Measurements from ENCODE around the gene EYA2.

The EYA2 gene

DNA sequence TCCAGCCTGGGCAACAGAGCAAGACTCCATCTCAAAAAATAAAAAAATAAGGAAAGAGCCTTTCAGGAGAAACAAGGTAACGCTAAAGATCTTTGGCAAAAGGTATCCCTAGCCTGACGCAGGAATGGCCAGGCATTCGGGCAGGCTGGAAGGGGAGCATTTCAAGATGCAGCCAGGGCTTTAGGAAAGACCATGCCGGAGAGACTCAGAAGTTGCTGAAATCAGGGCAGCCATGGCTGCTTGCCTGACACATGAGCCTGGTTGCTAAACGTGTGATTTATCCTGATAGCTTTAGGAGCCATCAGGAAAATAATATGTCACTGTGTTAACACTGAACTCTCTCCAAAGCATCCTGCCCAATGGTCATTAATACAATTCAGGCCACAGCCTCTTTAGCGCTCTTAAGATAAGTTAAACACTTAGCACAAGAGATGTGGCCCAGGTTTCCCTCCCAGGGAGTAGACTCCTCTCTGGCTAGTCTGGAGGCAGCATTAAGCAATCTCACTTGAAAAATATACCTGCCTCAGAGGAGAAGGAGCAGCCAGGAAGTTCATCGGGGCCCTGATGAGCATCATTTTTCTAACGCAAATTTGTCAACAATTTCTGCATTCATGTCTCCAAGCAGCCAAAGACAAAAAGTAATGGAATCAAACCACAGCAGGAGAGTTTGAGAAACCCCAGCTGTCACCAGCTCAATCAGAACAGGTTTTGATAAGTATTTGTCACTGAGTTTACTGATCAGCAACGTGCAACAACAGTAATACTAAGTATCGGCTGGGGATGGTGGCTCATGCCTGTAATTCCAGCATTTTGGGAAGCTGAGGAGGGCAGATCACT lies 261.9 kb downstream of the EYA2 start:
- TF ChIP-seq, protein P1, sequence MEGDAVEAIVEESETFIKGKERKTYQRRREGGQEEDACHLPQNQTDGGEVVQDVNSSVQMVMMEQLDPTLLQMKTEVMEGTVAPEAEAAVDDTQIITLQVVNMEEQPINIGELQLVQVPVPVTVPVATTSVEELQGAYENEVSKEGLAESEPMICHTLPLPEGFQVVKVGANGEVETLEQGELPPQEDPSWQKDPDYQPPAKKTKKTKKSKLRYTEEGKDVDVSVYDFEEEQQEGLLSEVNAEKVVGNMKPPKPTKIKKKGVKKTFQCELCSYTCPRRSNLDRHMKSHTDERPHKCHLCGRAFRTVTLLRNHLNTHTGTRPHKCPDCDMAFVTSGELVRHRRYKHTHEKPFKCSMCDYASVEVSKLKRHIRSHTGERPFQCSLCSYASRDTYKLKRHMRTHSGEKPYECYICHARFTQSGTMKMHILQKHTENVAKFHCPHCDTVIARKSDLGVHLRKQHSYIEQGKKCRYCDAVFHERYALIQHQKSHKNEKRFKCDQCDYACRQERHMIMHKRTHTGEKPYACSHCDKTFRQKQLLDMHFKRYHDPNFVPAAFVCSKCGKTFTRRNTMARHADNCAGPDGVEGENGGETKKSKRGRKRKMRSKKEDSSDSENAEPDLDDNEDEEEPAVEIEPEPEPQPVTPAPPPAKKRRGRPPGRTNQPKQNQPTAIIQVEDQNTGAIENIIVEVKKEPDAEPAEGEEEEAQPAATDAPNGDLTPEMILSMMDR (IDR thresholded peaks at IDR 0.05; ENCODE audit: control insufficient read depth, insufficient read depth, low read depth, low read length, missing control alignments) = no peak
- DNase-seq (ENCODE audit: low read depth) = no peak
- H3K4me3 ChIP-seq (ENCODE audit: control insufficient read depth, low read depth, low read length) = no peak overlapping the region

DNA sequence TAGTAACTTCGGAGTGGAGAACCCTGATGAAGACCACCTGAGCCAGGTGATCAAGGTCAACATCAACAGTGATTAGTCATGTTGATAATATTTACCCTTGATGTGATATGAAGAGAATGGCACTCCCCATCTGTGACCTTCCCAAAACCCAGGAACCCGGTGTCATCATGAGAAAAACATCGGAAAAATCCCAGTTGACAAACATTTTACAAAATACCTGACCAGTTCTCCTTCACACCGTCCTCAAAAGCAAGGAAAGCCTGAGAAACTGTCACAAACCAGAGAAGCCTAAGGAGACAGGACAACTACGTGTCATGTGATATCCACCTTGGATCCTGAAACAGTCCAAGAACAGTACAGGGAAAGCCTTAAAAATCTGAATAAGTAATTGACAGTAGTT lies 264.5 kb downstream of the EYA2 start:
- no peak for DNase-seq (ENCODE audit: low read depth)
- TF ChIP-seq, protein P1 (IDR thresholded peaks at IDR 0.05; ENCODE audit: control insufficient read depth, insufficient read depth, low read depth, low read length, missing control alignments) = no peak
- no peak overlapping the region for H3K4me3 ChIP-seq (ENCODE audit: control insufficient read depth, low read depth, low read length)

DNA sequence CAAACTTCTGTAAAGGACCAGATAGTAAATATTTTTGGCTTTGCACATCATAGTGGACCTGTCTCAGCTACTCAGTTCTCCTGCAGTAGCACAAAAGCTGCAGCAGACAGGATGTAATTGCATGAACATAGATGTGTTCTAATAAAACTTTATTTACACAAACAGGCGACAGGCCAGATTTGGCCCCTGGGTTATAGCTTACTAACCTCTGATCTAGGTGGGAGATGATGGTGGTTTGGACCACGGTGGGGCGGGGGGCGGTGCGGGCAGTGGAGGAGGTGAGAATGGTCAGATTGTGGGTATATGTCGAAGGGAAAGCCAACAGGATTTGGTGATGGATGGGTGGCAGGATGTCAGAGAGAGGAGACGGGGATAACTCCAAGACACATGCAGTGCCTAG lies 265.6 kb downstream of the EYA2 start:
- DNase-seq (ENCODE audit: low read depth) = no peak
- TF ChIP-seq, protein P1 (IDR thresholded peaks at IDR 0.05; ENCODE audit: control insufficient read depth, insufficient read depth, low read depth, low read length, missing control alignments) = no peak
- no peak overlapping the region for H3K4me3 ChIP-seq (ENCODE audit: control insufficient read depth, low read depth, low read length)

DNA sequence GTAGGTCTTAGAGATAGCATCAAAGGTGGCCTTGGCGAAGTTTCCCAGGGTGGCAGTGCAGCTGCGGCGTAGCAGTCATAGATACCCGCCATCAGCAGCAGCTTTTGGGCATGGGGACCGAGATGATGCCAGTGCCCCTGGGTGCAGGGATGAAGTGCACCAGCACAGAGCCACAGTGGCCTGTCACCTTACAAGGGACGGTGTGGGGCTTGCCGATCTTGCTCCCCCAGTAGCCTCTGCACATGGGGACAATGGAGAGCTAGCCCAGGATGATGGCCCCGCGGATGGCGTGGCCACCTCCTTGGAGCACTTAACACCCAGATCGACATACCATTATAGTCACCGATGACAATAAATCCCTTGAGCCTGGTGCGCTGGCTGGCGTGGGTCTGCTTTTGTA lies 266.3 kb downstream of the EYA2 start:
- no peak overlapping the region for H3K4me3 ChIP-seq (ENCODE audit: control insufficient read depth, low read depth, low read length)
- TF ChIP-seq, protein P1 (IDR thresholded peaks at IDR 0.05; ENCODE audit: control insufficient read depth, insufficient read depth, low read depth, low read length, missing control alignments) = no peak
- DNase-seq (ENCODE audit: low read depth) = no peak

DNA sequence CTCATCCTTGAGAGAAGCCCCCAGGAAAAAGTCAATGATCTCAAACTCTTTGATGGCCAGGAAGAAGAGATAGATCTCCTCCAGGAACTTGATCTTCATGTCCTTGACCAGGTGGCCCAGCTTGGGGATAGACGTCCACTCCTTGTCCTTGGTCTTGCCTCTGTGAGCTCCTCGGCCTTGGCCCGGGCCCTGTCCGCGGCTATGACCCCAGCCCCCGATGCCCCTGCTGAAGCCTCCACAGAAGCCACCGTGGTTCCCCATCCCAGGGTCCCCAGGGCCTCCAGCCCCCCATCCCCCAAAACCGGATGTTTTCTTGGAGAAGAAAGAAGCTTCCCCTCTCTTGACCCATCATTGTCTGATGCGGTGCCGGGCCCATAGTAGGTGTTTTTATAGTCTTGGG lies 266.8 kb downstream of the EYA2 start:
- H3K4me3 ChIP-seq (ENCODE audit: control insufficient read depth, low read depth, low read length) = no peak overlapping the region
- TF ChIP-seq, protein P1 (IDR thresholded peaks at IDR 0.05; ENCODE audit: control insufficient read depth, insufficient read depth, low read depth, low read length, missing control alignments) = no peak
- no peak for DNase-seq (ENCODE audit: low read depth)

DNA sequence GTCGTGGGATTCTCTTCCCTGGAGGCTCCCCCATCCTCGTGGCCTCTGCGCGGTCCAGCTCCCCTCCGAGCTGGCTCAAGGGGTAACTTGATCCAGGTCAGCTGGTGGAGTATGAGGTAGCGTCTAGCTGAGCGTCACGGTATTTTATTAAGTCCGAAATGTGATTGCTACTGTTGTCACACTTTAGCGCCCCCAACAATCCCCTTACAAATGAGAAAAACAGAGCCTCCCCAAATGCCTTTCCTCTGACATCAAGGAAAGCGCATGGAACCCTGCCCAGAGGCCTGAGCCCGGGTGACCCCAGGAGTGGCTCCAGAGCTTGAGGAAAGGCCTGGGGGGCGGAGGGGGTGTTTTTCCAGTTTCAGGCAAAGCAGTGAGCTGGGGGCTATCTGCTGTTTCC lies 269.5 kb downstream of the EYA2 start:
- DNase-seq (ENCODE audit: low read depth) = no peak
- H3K4me3 ChIP-seq (ENCODE audit: control insufficient read depth, low read depth, low read length) = no peak overlapping the region
- TF ChIP-seq, protein P1 (IDR thresholded peaks at IDR 0.05; ENCODE audit: control insufficient read depth, insufficient read depth, low read depth, low read length, missing control alignments) = no peak
